WI38 (cell line): ENCODE data around the gene OSBPL2.

Experiments
- H3K4me3 ChIP-seq: 2 replicates; pipeline ENCODE4 v1.5.1; 2011; ENCODE audit warnings: low read depth, mild to moderate bottlenecking, control low read depth, low read length
- TF ChIP-seq, protein P1 (sequence below): IDR thresholded peaks from 2 replicates; pipeline ENCODE4 v1.5.1; 2012; ENCODE audit warnings: low read depth, mild to moderate bottlenecking, control low read depth, low read length

The OSBPL2 gene

DNA sequence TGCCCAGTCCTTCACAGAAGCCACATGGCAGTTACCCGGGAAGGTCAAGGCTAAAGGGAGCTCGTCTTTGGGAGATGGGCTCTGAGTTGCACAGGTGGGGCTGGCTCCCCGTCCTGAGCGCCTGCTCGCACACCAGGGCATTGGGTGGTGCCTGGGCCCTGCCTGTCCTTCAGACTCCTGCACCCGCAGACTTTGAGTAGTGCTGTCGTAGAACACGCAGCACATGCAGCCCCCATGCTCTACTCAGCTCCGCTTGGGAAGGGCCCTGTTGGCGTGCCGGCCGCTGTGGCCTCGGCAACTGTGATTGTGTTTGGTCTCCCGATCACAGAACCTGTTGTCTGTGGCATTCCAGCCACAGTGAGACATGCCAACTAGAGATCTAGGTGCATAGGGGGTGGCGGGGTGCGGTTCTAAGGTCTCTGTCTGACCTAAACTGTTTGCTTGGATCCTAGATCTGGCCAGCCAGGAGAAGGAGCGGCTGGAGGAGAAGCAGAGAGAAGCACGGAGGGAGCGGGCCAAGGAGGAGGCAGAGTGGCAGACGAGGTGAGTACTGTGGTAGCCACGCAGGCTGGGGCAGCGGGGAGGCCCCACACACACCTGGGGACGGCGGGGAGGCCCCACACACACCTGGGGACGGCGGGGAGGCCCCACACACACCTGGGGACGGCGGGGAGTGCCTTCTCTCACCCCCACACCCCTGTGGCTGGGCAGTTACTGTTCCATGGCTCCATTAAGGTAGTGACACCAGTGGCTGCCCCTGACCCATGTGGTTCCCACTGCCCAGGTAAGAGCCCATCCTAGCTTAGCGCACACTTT, 53.1 kb downstream of the OSBPL2 start:
- TF ChIP-seq, protein P1, sequence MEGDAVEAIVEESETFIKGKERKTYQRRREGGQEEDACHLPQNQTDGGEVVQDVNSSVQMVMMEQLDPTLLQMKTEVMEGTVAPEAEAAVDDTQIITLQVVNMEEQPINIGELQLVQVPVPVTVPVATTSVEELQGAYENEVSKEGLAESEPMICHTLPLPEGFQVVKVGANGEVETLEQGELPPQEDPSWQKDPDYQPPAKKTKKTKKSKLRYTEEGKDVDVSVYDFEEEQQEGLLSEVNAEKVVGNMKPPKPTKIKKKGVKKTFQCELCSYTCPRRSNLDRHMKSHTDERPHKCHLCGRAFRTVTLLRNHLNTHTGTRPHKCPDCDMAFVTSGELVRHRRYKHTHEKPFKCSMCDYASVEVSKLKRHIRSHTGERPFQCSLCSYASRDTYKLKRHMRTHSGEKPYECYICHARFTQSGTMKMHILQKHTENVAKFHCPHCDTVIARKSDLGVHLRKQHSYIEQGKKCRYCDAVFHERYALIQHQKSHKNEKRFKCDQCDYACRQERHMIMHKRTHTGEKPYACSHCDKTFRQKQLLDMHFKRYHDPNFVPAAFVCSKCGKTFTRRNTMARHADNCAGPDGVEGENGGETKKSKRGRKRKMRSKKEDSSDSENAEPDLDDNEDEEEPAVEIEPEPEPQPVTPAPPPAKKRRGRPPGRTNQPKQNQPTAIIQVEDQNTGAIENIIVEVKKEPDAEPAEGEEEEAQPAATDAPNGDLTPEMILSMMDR: no peak

DNA sequence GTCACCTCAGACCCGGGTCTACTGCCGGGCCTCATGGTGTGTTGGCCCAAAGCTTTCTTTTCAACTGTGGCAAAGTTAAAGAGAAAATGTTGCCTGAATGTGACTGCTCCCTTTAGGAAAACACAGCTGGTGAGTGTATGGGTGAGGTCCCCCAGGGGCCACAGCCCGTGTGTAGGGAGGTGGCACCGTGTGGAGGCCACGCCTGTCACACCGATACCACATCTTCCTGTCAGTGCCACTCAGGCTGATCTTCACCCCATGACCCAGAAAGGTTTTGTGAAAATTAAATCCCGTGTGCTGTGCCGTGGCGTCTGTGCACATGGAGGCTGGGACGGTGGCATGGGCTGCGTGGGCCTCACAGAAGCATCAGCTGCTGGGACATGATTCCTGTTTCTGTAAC, 53.8 kb downstream of the OSBPL2 start:
- H3K4me3 ChIP-seq: no peak overlapping the region
- TF ChIP-seq, protein P1: no peak

More for the DNA sequence above, 53.1 kb downstream of the OSBPL2 start:
- H3K4me3 ChIP-seq: no peak overlapping the region

DNA sequence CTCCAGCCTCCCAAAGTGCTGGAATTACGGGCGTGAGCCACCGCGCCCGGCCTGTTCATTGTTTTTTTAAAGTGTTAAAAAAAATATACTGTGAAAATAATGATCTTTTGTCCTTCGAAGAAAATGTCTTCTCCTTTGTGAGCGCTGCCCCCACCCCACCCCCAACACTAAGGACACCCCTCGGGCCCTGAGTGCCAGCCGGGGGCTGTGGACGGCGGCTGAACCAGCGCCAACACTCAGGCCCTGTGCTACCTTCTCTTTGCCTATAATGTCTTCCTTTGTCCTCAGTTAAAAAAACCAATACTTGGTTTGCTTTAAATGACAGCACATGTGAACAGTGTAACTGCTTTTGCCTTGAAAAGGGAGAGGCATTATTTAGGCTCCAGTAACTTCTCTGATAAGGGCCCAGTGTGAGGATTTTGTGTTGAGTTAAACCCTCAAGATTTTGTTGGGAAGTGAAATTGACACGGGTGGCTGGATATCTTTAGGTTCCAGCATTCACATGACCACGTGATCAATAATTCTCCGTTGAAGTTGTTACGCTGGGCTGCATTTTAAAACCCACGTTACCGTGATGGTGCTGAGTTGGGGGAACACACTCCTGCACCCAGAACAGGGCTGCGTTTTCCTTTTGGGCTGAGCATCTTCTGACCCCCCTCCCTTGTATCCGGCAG, 54.9 kb downstream of the OSBPL2 start:
- TF ChIP-seq, protein P1: no peak
- H3K4me3 ChIP-seq: no peak overlapping the region

DNA sequence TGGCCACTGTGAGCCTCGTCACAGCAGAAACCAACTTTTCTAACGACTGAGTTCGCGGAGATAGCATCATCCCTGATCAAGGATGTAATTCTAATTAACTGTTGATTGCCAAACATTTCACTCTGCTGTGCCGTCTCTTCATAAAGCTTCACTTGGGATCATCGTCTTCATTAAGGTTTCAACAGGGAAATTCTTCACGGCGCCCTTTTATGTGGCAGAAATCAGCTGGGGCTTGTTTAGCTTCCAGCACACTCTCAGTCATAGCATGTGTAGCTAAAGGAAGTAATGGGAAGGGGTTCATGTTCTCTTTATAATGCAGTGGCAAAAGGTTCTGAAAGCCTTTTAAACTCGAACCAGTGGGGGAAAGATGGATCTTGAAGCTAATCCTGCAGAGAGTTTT, 55.6 kb downstream of the OSBPL2 start:
- H3K4me3 ChIP-seq: no peak overlapping the region
- TF ChIP-seq, protein P1: no peak

DNA sequence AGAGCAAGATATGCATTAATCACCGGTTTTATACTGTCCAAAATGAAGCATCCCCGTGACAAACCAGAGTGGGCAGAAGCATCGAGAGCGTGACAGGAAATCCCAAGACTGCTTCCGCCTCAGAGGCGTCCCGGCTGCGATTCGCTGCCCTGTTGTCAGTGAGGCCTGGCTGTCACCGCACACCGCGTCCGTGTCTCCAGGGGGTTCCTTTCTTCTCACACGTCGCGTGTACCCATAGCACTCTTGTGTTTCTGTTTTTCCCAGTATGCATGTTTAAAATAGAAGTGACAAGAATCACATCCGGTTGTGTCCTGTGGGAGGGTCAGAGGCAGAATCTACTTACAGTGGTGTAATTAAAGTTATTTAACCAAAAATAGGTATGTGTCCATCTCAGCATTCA, 56.2 kb downstream of the OSBPL2 start:
- H3K4me3 ChIP-seq: no peak overlapping the region
- TF ChIP-seq, protein P1: no peak

DNA sequence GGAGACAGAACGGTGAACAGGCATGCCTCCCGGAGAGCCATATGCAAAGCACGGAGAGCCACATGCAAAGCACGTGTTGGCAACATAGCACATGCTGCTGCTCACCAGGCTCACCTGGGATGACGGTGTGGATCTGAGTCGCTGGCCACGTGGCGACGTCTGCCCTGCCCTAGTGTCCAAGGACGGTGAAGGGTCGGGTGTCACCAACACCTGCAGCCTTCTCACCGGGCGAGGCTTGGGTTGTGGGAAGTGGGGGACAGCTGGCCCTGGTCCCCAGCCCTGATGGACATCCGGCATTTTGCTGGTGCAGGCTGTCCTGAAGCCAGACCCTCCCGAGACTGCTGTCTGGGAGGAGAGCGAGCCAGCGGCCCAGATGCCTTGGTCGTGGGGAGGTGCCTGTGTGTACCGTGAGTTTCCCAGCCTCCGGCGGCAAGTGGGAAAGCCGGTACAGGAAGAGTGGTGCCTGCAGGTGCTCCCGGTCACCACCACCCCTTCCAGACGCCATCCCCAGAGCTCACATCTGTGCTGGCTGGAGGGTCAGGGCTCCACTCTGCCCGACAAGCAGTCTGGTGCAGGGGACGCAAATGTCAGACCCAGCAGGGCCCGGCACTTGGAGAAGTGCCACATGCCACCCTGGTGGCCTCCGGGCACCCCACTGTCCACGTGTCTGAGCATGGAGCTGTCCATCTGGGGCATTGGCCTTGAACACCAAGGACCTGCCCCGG, 58.6 kb downstream of the OSBPL2 start:
- no peak overlapping the region for H3K4me3 ChIP-seq
- TF ChIP-seq, protein P1: no peak
